Central memory CD8-positive, alpha-beta T cell (primary cell): ENCODE measurements around the gene KCNQ1OT1.

ENCODE experiments used
- ATAC-seq: fragments of 150-1000 bp; cut with Tn5 transposase; replicated peaks from 2 replicates; pipeline ENCODE4 v1.10.0; 2022; ENCODE audit warnings: mild to moderate bottlenecking, moderate FRiP score, moderate number of reproducible peaks; ENCODE audit not compliant: poor library complexity, severe bottlenecking; ENCODE audit errors: extremely low read depth
- DNase-seq, 2 donors: peaks; one replicate each; pipeline ENCODE4 v3.0.0; 2021; ENCODE audit warnings: low spot score in 2 of 2
- H3K27ac Mint-ChIP-seq: one replicate; pipeline ENCODE4 v1.8.0; 2022; ENCODE audit warnings: low read depth, mild to moderate bottlenecking, moderate library complexity, mixed read lengths
- H3K27me3 Mint-ChIP-seq: one replicate; pipeline ENCODE4 v1.8.0; 2022; ENCODE audit warnings: mixed read lengths
- H3K36me3 Mint-ChIP-seq: one replicate; pipeline ENCODE4 v1.8.0; 2022; ENCODE audit warnings: mild to moderate bottlenecking, moderate library complexity, mixed read lengths; ENCODE audit not compliant: insufficient read depth
- H3K4me1 Mint-ChIP-seq: one replicate; pipeline ENCODE4 v1.8.0; 2022; ENCODE audit warnings: mixed read lengths
- H3K4me3 Mint-ChIP-seq: one replicate; pipeline ENCODE4 v1.8.0; 2022; ENCODE audit warnings: mild to moderate bottlenecking, moderate library complexity, mixed read lengths
- H3K9me3 Mint-ChIP-seq: one replicate; pipeline ENCODE4 v1.8.0; 2022; ENCODE audit warnings: mixed read lengths

The KCNQ1OT1 gene

GRCh38 chr11:2721210-2721916 lies 21.6 kb upstream of the KCNQ1OT1 start:
- H3K9me3 Mint-ChIP-seq = no peaks in the 10 kb centered on the region
- no peak overlapping the region for H3K4me3 Mint-ChIP-seq
- DNase-seq (no peak), ATAC-seq (no peak)
- H3K4me1 Mint-ChIP-seq = no peaks in the 10 kb centered on the region
- no peak overlapping the region for H3K27ac Mint-ChIP-seq
- H3K36me3 Mint-ChIP-seq = no peaks in the 10 kb centered on the region
- peaks cover 10% of the 10 kb centered on the region for H3K27me3 Mint-ChIP-seq

- Mint-ChIP-seq H3K27ac (no peak overlapping the region), H3K4me1 (no peaks in the 10 kb centered on the region), H3K36me3 (no peaks in the 10 kb centered on the region), H3K9me3 (no peaks in the 10 kb centered on the region), H3K4me3 (no peak overlapping the region), H3K27me3 (peaks cover 10% of the 10 kb centered on the region)
- ATAC-seq (no peak), DNase-seq (no peak)
These were observed 20.2 kb upstream of the KCNQ1OT1 start for GRCh38 chr11:2719831-2720590.

GRCh38 chr11:2718817-2719438 lies 19.1 kb upstream of the KCNQ1OT1 start:
- DNase-seq (no peak), ATAC-seq (no peak)
- Mint-ChIP-seq H3K27me3 (peaks cover 10% of the 10 kb centered on the region), H3K4me3 (no peak overlapping the region), H3K27ac (no peak overlapping the region), H3K4me1 (no peaks in the 10 kb centered on the region), H3K36me3 (no peaks in the 10 kb centered on the region), H3K9me3 (no peaks in the 10 kb centered on the region)

- Mint-ChIP-seq H3K36me3 (no peaks in the 10 kb centered on the region), H3K9me3 (no peaks in the 10 kb centered on the region), H3K27me3 (peaks cover 14% of the 10 kb centered on the region), H3K27ac (no peak overlapping the region), H3K4me3 (no peak overlapping the region), H3K4me1 (no peaks in the 10 kb centered on the region)
- DNase-seq = no peak
- no peak for ATAC-seq
These were observed 17.9 kb upstream of the KCNQ1OT1 start for GRCh38 chr11:2717561-2718325.

GRCh38 chr11:2716376-2717095 lies 16.7 kb upstream of the KCNQ1OT1 start:
- H3K36me3 Mint-ChIP-seq = no peaks in the 10 kb centered on the region
- DNase-seq = no peak
- no peak overlapping the region for H3K4me3 Mint-ChIP-seq
- no peaks in the 10 kb centered on the region for H3K4me1 Mint-ChIP-seq
- no peaks in the 10 kb centered on the region for H3K9me3 Mint-ChIP-seq
- peaks cover 20% of the 10 kb centered on the region for H3K27me3 Mint-ChIP-seq
- ATAC-seq = no peak
- H3K27ac Mint-ChIP-seq = no peak overlapping the region

- H3K4me1 Mint-ChIP-seq = no peaks in the 10 kb centered on the region
- peaks cover 20% of the 10 kb centered on the region for H3K27me3 Mint-ChIP-seq
- H3K36me3 Mint-ChIP-seq = no peaks in the 10 kb centered on the region
- H3K9me3 Mint-ChIP-seq = no peaks in the 10 kb centered on the region
- DNase-seq (no peak), ATAC-seq (no peak)
- no peak overlapping the region for H3K4me3 Mint-ChIP-seq
- no peak overlapping the region for H3K27ac Mint-ChIP-seq
These were observed 16.0 kb upstream of the KCNQ1OT1 start for GRCh38 chr11:2715716-2716350.

GRCh38 chr11:2714871-2715270 lies 15.1 kb upstream of the KCNQ1OT1 start:
- no peak overlapping the region for H3K4me3 Mint-ChIP-seq
- no peak for ATAC-seq
- H3K4me1 Mint-ChIP-seq = no peaks in the 10 kb centered on the region
- no peak for DNase-seq
- H3K27ac Mint-ChIP-seq = no peak overlapping the region
- no peaks in the 10 kb centered on the region for H3K9me3 Mint-ChIP-seq
- no peaks in the 10 kb centered on the region for H3K36me3 Mint-ChIP-seq
- H3K27me3 Mint-ChIP-seq = peaks cover 20% of the 10 kb centered on the region

GRCh38 chr11:2714463-2714800 lies 14.6 kb upstream of the KCNQ1OT1 start:
- no peak for ATAC-seq
- no peak overlapping the region for H3K4me3 Mint-ChIP-seq
- peaks cover 20% of the 10 kb centered on the region for H3K27me3 Mint-ChIP-seq
- no peak overlapping the region for H3K27ac Mint-ChIP-seq
- DNase-seq = no peak
- no peaks in the 10 kb centered on the region for H3K36me3 Mint-ChIP-seq
- H3K9me3 Mint-ChIP-seq = no peaks in the 10 kb centered on the region
- H3K4me1 Mint-ChIP-seq = no peaks in the 10 kb centered on the region

- DNase-seq (no peak), ATAC-seq (no peak)
- H3K27me3 Mint-ChIP-seq = peaks cover 20% of the 10 kb centered on the region
- no peaks in the 10 kb centered on the region for H3K4me1 Mint-ChIP-seq
- H3K4me3 Mint-ChIP-seq = no peak overlapping the region
- H3K27ac Mint-ChIP-seq = no peak overlapping the region
- H3K9me3 Mint-ChIP-seq = no peaks in the 10 kb centered on the region
- H3K36me3 Mint-ChIP-seq = no peaks in the 10 kb centered on the region
These were observed 14.1 kb upstream of the KCNQ1OT1 start for GRCh38 chr11:2713661-2714462.

- Mint-ChIP-seq H3K4me3 (no peak overlapping the region), H3K36me3 (no peaks in the 10 kb centered on the region), H3K27me3 (peaks cover 14% of the 10 kb centered on the region), H3K27ac (no peak overlapping the region), H3K4me1 (no peaks in the 10 kb centered on the region), H3K9me3 (no peaks in the 10 kb centered on the region)
- ATAC-seq = no peak
- no peak for DNase-seq
These were observed 13.3 kb upstream of the KCNQ1OT1 start for GRCh38 chr11:2713094-2713493.

GRCh38 chr11:2711161-2711560 lies 11.4 kb upstream of the KCNQ1OT1 start:
- no peak overlapping the region for H3K27ac Mint-ChIP-seq
- DNase-seq (no peak), ATAC-seq (no peak)
- H3K9me3 Mint-ChIP-seq = no peaks in the 10 kb centered on the region
- no peaks in the 10 kb centered on the region for H3K4me1 Mint-ChIP-seq
- no peak overlapping the region for H3K4me3 Mint-ChIP-seq
- H3K27me3 Mint-ChIP-seq = peaks cover 10% of the 10 kb centered on the region
- H3K36me3 Mint-ChIP-seq = peaks cover 2% of the 10 kb centered on the region
